T-cell (primary cell): ENCODE measurements around the gene RETREG1. TPM values are rescaled to one million over a fixed set of nuclear protein-coding genes. Genes with fewer than 3 reads are reported as not detected.

Source experiments
- ATAC-seq, 4 experiments: fragments of 200-7000 bp in 3 of 4; fragments of 150-1000 bp in 1 of 4; cut with Tn5 transposase; replicated peaks in 1 of 4; 1 replicate in 3 of 4; 2 replicates in 1 of 4; pipeline ENCODE4 v1.10.0; 2021; ENCODE audit warnings: moderate library complexity in 3 of 4, mild to moderate bottlenecking in 2 of 4, moderate number of reproducible peaks in 1 of 4
- CTCF ChIA-PET, 2 donors: fragments of 300-600 bp; sonication (Branson Sonifier 250); formaldehyde crosslinking; loops; one replicate each; lab custom pipeline; 2022; ENCODE audit warnings: antibody characterized with exemption in 2 of 2; lab: Charles Lee
- POLR2A ChIA-PET, 2 donors: fragments of 300-600 bp; sonication (Branson Sonifier 250); formaldehyde crosslinking; loops; one replicate each; lab custom pipeline; 2022; ENCODE audit warnings: antibody characterized with exemption in 2 of 2; lab: Charles Lee
- DNase-seq, 35 experiments: peaks; one replicate each; pipeline versions ENCODE4 v3.0.0 to v3.0.0-alpha.2; 2013 to 2023
- H3K27ac ChIP-seq: one replicate; pipeline ENCODE4 v1.5.1; 2013; ENCODE audit warnings: low read length
- H3K27me3 ChIP-seq, 2 experiments: replicated peaks in 1 of 2; 1 replicate in 1 of 2; 2 replicates in 1 of 2; pipeline versions ENCODE4 v1.6.1 to v1.7.0; 2013; ENCODE audit warnings: low read length in 1 of 2, mixed read lengths in 1 of 2; ENCODE audit not compliant: control insufficient read depth in 2 of 2, insufficient read depth in 2 of 2; ENCODE audit errors: extremely low read depth in 1 of 2
- H3K36me3 ChIP-seq, 2 donors: 1 replicate in 1 of 2; 2 replicates in 1 of 2; pipeline versions ENCODE4 v1.6.1 to v1.7.0; 2013; ENCODE audit warnings: low read length in 1 of 2; ENCODE audit not compliant: control insufficient read depth in 2 of 2, insufficient read depth in 1 of 2; ENCODE audit errors: extremely low read depth in 1 of 2
- H3K4me1 ChIP-seq, 2 experiments: 1 replicate in 1 of 2; 2 replicates in 1 of 2; pipeline versions ENCODE4 v1.6.1 to v1.7.0; 2013; ENCODE audit warnings: low read length in 2 of 2, mixed read lengths in 1 of 2; ENCODE audit not compliant: insufficient read depth in 2 of 2, control insufficient read depth in 1 of 2; ENCODE audit errors: extremely low read depth in 1 of 2
- H3K4me3 ChIP-seq, 2 donors: 1 replicate in 1 of 2; 2 replicates in 1 of 2; pipeline versions ENCODE4 v1.5.1 to v1.7.0; 2013; ENCODE audit warnings: mild to moderate bottlenecking in 2 of 2, low read length in 1 of 2, moderate library complexity in 1 of 2; ENCODE audit not compliant: control insufficient read depth in 1 of 2; ENCODE audit errors: extremely low read depth in 1 of 2
- H3K9me3 ChIP-seq: 2 replicates; pipeline ENCODE4 v1.7.0; 2013
- H3K27ac Mint-ChIP-seq, 2 donors: one replicate each; pipeline ENCODE4 v1.8.0; 2020 to 2021; ENCODE audit warnings: mild to moderate bottlenecking in 2 of 2, mixed read lengths in 2 of 2
- H3K27me3 Mint-ChIP-seq, 2 donors: one replicate each; pipeline ENCODE4 v1.8.0; 2021 to 2022; ENCODE audit warnings: mixed read lengths in 2 of 2
- H3K36me3 Mint-ChIP-seq: one replicate; pipeline ENCODE4 v1.8.0; 2021; ENCODE audit warnings: mixed read lengths
- H3K4me1 Mint-ChIP-seq, 3 donors: one replicate each; pipeline ENCODE4 v1.8.0; 2020 to 2022; ENCODE audit warnings: mixed read lengths in 3 of 3, mild to moderate bottlenecking in 1 of 3
- H3K4me3 Mint-ChIP-seq, 3 donors: one replicate each; pipeline ENCODE4 v1.8.0; 2020 to 2022; ENCODE audit warnings: mild to moderate bottlenecking in 3 of 3, mixed read lengths in 3 of 3, moderate library complexity in 3 of 3
- H3K9me3 Mint-ChIP-seq, 3 donors: one replicate each; pipeline ENCODE4 v1.8.0; 2020 to 2022; ENCODE audit warnings: mixed read lengths in 3 of 3
- WGBS: methylation state at CpG from one replicate; pipeline ENCODE4 v1.1.5; 2013; ENCODE audit warnings: missing lambda C conversion rate; ENCODE audit not compliant: insufficient coverage; 5-methylcytosine and 5-hydroxymethylcytosine counted together
- total RNA-seq, 35 experiments: library from RNA in 6 of 35; stranded (reverse) in 6 of 35; fragments of 120-200 nt in 1 of 35; gene quantifications; one replicate each; pipeline versions ENCODE4 v1.2.1 to v1.2.4 and lab custom pipeline; 2013 to 2026

The RETREG1 gene, protein sequence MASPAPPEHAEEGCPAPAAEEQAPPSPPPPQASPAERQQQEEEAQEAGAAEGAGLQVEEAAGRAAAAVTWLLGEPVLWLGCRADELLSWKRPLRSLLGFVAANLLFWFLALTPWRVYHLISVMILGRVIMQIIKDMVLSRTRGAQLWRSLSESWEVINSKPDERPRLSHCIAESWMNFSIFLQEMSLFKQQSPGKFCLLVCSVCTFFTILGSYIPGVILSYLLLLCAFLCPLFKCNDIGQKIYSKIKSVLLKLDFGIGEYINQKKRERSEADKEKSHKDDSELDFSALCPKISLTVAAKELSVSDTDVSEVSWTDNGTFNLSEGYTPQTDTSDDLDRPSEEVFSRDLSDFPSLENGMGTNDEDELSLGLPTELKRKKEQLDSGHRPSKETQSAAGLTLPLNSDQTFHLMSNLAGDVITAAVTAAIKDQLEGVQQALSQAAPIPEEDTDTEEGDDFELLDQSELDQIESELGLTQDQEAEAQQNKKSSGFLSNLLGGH
- 10 to 100 TPM; 41.0 to 72.1 (median 55.5) TPM for total RNA-seq
- 57.6 TPM for total RNA-seq (2013)
- total RNA-seq (lab: John Stamatoyannopoulos, UW): 25.6 to 143 (median 75.5) reads per million in 29 experiments

DNA sequence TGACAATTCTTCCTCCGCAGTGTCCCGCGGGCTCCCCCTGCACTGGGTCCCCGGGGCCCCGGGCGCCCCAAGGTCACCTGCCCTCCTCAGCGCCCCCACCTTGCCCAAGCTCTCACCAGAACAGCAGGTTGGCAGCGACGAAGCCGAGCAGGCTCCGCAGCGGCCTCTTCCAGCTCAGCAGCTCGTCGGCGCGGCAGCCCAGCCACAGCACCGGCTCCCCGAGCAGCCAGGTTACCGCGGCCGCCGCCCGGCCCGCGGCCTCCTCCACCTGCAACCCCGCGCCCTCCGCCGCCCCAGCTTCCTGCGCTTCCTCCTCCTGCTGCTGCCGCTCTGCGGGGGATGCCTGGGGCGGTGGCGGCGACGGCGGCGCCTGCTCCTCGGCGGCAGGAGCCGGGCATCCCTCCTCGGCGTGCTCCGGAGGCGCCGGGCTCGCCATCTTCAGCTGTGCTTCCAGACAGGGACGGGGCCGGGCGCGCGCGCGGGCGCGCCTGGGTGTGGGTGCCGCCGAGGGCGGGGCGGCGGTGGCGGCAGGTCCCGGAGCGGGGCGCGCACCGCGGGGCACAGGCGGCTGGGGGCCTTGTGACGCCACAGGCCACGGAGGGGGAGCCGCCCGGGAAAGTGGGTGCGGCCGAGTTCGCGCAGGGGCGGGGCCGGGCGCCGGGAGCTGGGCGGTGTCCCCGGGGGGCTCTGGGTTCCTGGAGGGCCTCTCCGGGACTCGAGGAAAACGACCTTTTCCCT lies at the start of gene RETREG1:
RETREG1 (minus strand) TSS at position 462 of the 738 bp plus-strand sequence; CDS start at position 436, 26 bp downstream.
- H3K9me3 ChIP-seq: no peaks in the 10 kb centered on the region
- H3K36me3 ChIP-seq: no peaks in the 10 kb centered on the region
- ChIA-PET CTCF (no interaction called here), POLR2A (interaction anchor here (0.9 to 1.0 kb wide), 3 partner anchors 9 to 14 kb away, joined by 3 read pairs; no protein-coding TSS in a partner anchor)
- Mint-ChIP-seq H3K36me3 (peaks cover 14% of the 10 kb centered on the region), H3K4me1 (peaks cover 44 to 50% (median 45%) of the 10 kb centered on the region in 3 donors), H3K27ac (peak within 1 kb of the TSS; percentile 96), H3K9me3 (no peaks in the 10 kb centered on the region), H3K27me3 (no peaks in the 10 kb centered on the region), H3K4me3 (peak within 1 kb of the TSS in 2 of 3 donors; percentile 98)
- peak; percentile 66 to 91 (median 84) for DNase-seq
- H3K27ac ChIP-seq: peak within 1 kb of the TSS; percentile 99
- H3K4me1 ChIP-seq: peaks cover 29 to 48% of the 10 kb centered on the region in 2 experiments
- WGBS: under 1% methylated on average over 77 of the region's 86 CpGs
- peak within 1 kb of the TSS; percentile 83 to 94 for H3K4me3 ChIP-seq
- peak; percentile 80 to 83 (median 82) for ATAC-seq
- peaks cover 0 to 6% of the 10 kb centered on the region in 2 experiments for H3K27me3 ChIP-seq

DNA sequence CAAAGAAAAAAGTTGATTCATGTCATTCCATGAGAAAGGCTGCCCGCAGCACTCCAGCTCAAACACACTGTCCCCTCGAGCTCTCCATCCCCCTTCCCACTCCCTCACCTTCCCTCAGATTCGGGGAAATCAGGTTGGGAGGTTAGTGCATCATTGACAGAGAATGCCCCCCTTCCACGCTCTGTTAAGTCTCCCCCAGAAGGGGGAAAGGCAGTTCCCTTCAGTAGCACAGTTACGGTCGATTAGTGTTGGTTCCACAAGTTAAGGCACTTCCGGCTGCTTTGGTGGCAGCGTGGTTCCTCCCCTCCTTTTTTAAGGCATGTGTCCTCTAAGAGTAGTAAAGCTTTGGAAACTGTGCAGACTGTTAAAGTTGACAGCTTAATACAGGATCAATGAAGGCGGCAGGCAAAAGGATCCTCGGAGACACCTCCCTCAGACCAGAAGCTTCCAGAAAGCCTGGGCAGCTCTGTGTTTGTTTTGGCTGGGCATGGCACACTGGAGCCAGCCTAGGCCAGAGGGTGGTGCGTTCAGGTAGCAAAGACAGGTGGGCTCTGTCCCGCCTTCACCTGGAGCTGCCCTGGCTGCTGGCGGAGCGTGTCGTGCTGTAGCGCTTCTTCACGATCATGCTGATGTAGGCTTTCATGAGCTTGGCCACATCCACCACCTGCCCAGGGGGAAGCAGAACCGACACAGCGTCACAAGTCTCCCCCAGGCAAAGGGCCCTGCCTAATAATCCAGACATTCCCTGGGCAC lies 49.5 kb upstream of the RETREG1 start:
- 80% methylated on average over 12 of the region's 19 CpGs for WGBS
- H3K27me3 Mint-ChIP-seq: no peaks in the 10 kb centered on the region
- DNase-seq: no peak
- CTCF ChIA-PET: interaction anchor here (0.6 to 2.5 kb wide), 13 partner anchors 7 to 1857 kb away, joined by 3 to 15 read pairs (median 3); no protein-coding TSS in a partner anchor
- peak overlapping the region in 2 of 3 donors; percentile 13 to 19 for H3K4me3 Mint-ChIP-seq
- no peak overlapping the region for H3K27ac Mint-ChIP-seq
- no peaks in the 10 kb centered on the region for H3K9me3 Mint-ChIP-seq
- H3K36me3 Mint-ChIP-seq: no peaks in the 10 kb centered on the region
- Histone ChIP-seq H3K4me3 (no peak overlapping the region), H3K9me3 (no peaks in the 10 kb centered on the region), H3K4me1 (peaks cover 3 to 16% of the 10 kb centered on the region in 2 experiments), H3K27me3 (peaks cover 0 to 6% of the 10 kb centered on the region in 2 experiments), H3K27ac (no peak overlapping the region), H3K36me3 (no peaks in the 10 kb centered on the region)
- POLR2A ChIA-PET: interaction anchor here in 1 of 2 donors (0.5 kb wide), 1 partner anchor 192 kb away, joined by 3 read pairs; no protein-coding TSS in a partner anchor
- peaks cover 11 to 23% (median 22%) of the 10 kb centered on the region in 3 donors for H3K4me1 Mint-ChIP-seq
- ATAC-seq: peak in 3 of 4 experiments; percentile 45 to 60 (median 55)

DNA sequence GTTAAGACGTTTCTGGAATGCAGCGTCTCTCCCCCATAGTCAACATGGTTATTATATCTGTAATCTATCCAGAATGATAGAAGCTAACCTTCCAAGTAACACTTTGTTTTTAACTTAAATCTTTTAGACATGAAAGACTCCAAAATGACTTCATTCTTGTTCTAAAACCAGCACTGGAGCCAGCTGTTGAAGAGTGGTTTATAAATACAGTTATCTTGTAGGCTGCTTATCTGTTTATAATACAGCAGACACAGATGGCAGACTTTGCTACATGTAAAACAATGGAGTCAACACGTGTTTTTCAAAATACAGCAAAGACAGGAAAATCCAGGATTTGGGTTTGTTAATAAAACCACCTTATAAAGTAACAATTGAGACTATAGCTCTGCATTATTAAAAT lies 48.8 kb upstream of the RETREG1 start:
- H3K4me3 Mint-ChIP-seq: no peak overlapping the region
- ChIA-PET CTCF (interaction anchor here (0.7 to 2.5 kb wide), 4 partner anchors 115 to 848 kb away, joined by 3 to 15 read pairs (median 4); no protein-coding TSS in a partner anchor), POLR2A (no interaction called here)

DNA sequence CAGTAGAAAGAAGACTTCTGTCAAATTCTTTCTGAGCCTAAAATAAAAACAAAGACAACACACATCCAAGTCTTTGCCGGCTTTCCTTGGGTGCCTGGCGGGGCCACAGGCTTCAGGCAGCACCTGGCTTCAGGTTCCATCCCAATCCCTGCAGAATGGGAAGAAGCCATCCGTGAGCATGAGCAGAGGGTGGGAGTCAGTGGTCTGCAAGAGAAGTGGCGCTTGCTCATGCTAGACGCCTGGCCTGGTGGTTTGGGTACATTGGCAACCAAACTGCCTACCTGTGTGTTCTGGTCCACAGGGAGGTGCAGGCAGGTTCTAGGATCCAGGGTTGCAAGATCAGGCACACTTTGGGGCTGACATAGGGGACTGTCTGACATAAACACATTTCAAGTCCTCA lies 47.6 kb upstream of the RETREG1 start:
- Mint-ChIP-seq H3K27me3 (no peaks in the 10 kb centered on the region), H3K4me1 (peaks cover 11 to 23% (median 23%) of the 10 kb centered on the region in 3 donors)
- CTCF ChIA-PET: no interaction called here

More for the DNA sequence above, 48.8 kb upstream of the RETREG1 start:
- DNase-seq (no peak), ATAC-seq (no peak)
- H3K4me1 Mint-ChIP-seq: peaks cover 11 to 23% (median 22%) of the 10 kb centered on the region in 3 donors
- H3K36me3 ChIP-seq: no peaks in the 10 kb centered on the region
- no peak overlapping the region for H3K27ac Mint-ChIP-seq
- peaks cover 0 to 3% of the 10 kb centered on the region in 2 experiments for H3K27me3 ChIP-seq
- H3K4me3 ChIP-seq: no peak overlapping the region
- H3K27me3 Mint-ChIP-seq: no peaks in the 10 kb centered on the region
- H3K4me1 ChIP-seq: peaks cover 3 to 16% of the 10 kb centered on the region in 2 experiments
- no CpG with 5 or more reads among the region's 3 CpGs for WGBS
- H3K9me3 Mint-ChIP-seq: no peaks in the 10 kb centered on the region
- H3K9me3 ChIP-seq: no peaks in the 10 kb centered on the region
- H3K36me3 Mint-ChIP-seq: no peaks in the 10 kb centered on the region
- no peak overlapping the region for H3K27ac ChIP-seq

DNA sequence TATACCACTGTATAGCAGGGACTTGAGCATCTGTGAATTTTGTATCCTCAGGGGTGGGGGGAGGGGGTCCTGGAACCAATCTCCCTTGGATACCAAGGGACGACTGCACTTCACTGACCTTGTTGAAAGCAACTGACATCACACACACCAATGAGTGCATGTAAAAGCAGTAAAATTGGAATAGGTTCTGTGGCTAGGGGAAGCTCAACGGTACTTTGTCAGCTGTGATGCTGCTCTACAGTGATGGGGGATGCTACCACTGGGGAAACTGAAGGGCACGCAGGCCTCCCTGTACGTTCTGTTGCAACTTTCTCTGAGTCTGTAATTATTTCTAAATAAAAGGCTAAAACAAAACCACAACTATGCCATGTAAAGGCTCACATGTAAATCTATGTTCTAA lies 47.0 kb upstream of the RETREG1 start:
- peaks cover 0 to 3% of the 10 kb centered on the region in 2 experiments for H3K27me3 ChIP-seq
- H3K4me1 ChIP-seq: peaks cover 3 to 16% of the 10 kb centered on the region in 2 experiments
- no peaks in the 10 kb centered on the region for H3K9me3 ChIP-seq
- H3K9me3 Mint-ChIP-seq: no peaks in the 10 kb centered on the region
- peak overlapping the region in 1 of 2 donors; percentile 3 for H3K27ac Mint-ChIP-seq
- POLR2A ChIA-PET: no interaction called here
- H3K36me3 Mint-ChIP-seq: no peaks in the 10 kb centered on the region
- H3K27ac ChIP-seq: no peak overlapping the region
- DNase-seq: no peak
- H3K4me3 Mint-ChIP-seq: no peak overlapping the region
- CTCF ChIA-PET: interaction anchor here in 1 of 2 donors (0.6 kb wide), 1 partner anchor 204 kb away, joined by 6 read pairs; no protein-coding TSS in a partner anchor
- no peaks in the 10 kb centered on the region for H3K36me3 ChIP-seq
- no peak overlapping the region for H3K4me3 ChIP-seq
- ATAC-seq: no peak
- H3K4me1 Mint-ChIP-seq: peaks cover 11 to 23% (median 23%) of the 10 kb centered on the region in 3 donors
- no peaks in the 10 kb centered on the region for H3K27me3 Mint-ChIP-seq
- no CpG with 5 or more reads among the region's 4 CpGs for WGBS

More for the DNA sequence above, 47.6 kb upstream of the RETREG1 start:
- ATAC-seq (no peak), DNase-seq (no peak)
- POLR2A ChIA-PET: no interaction called here
- peaks cover 0 to 3% of the 10 kb centered on the region in 2 experiments for H3K27me3 ChIP-seq
- no peaks in the 10 kb centered on the region for H3K9me3 ChIP-seq
- H3K9me3 Mint-ChIP-seq: no peaks in the 10 kb centered on the region
- no peak overlapping the region for H3K27ac ChIP-seq
- H3K27ac Mint-ChIP-seq: no peak overlapping the region
- no peaks in the 10 kb centered on the region for H3K36me3 ChIP-seq
- H3K36me3 Mint-ChIP-seq: no peaks in the 10 kb centered on the region
- 79% methylated on average over 5 of the region's 5 CpGs for WGBS
- no peak overlapping the region for H3K4me3 ChIP-seq
- H3K4me3 Mint-ChIP-seq: no peak overlapping the region
- H3K4me1 ChIP-seq: peaks cover 3 to 16% of the 10 kb centered on the region in 2 experiments
